Panc1 (cell line): Measurements from ENCODE around the gene FHL1.

Experiments used
- CTCF ChIP-seq: fragments of 450-650 bp; IDR thresholded peaks from 2 replicates; pipeline ENCODE4 v1.5.1; 2017; ENCODE audit warnings: mild to moderate bottlenecking
- SIN3A ChIP-seq: IDR thresholded peaks from 2 replicates; pipeline ENCODE4 v1.6.1; 2012; ENCODE audit warnings: low read depth, mild to moderate bottlenecking, low read length, moderate library complexity, borderline replicate concordance; ENCODE audit not compliant: insufficient read depth

- TF ChIP-seq SIN3A = no peak
- no peak for TF ChIP-seq CTCF
Observed at GRCh38 chrX:136203951-136204350, 56.6 kb downstream of the FHL1 start.
